Ramos (cell line): ENCODE data around the gene SYT1.

ENCODE experiments used
- in situ Hi-C: fragments of 300-500 bp; cut with MboI; formaldehyde crosslinking; loops from one replicate; pipeline ENCODE4 v1.14.3; 2022; ENCODE audit warnings: low sequenced_read_pairs; ENCODE audit not compliant: unreplicated experiment

SYT1 gene

DNA sequence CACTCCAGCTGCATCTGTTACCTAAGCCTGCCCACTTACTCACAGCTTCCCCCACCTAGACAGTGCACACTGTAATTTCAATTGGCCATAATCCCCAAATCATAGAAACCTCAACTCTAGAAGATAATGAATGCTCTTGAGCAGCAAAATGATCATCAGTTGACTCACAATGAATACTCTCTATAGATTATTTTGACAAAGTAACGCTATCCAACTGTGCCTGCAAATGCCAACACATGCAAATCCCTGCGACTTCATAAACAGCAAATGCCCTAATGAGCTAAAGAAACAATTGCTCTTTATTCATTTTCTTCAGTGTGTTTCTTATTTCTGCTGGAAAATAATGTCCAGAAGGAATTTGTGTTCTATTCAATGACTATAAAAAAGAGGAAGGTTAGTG lies 506.7 kb downstream of the SYT1 start:
- in situ Hi-C loops: no loop called here

DNA sequence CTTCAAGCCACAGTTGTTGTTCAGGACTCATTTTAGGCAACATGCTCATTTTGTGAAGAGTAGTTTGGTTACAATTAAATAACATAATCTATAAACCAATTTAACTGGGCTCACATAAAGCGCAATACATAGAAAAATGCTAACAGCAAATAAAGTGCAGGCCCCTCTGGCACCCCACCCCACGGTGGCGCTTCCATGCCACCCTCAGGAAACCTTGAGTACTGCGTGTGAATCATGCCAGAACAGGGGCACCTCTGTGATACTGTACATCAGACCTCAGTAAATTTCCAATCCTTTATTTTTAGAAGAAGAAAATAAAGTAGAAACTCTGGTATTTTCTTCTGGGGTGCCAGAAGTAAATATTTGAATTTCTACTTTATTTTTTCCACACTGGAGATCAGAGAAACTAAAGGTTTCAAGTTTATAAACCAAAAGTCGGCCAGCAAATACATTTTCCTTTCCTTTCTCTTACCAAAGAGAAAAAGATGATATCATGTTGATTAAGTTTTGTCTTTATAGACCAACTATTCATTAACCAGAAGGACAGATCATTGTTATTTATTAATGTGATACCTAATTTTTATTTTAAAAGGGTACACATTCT lies 509.4 kb downstream of the SYT1 start:
- in situ Hi-C loops: no loop called here

DNA sequence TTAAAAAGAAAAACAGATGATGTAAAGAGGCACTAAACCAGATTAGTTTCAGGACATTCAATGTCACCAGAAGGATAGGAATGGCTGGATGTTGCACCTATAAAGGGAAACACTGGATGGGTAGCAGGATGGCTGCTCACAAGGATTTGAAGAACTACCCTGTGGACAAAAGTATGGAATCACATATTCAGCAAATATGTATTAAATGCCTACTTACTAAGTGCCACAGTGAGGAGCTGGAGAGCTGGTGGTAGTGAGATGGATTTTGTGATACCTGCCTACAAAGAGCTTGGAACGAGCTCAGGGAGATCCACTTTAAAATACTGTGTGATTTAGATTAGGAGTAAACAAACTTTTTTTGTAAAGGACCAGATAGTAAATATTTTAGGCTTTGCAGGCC lies 510.0 kb downstream of the SYT1 start:
- in situ Hi-C loops: no loop called here

DNA sequence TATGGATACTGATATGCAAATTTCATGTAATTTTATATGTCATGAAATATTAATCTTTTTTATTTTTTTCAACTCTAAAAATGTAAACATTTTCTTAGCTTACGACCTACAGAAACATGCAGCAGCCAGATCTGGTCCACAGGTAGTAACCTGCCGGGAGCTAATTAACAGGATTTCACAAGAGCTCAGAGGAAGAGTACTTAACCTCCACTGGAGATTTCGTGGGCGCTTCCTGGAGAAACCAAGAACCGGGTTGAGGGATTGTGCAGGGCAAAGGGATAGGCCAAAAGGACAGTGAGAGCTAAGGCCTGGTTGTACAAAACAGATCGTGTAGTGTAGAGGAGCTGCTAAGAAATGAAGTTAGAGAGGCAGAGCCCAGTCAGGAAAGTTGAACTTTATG lies 510.5 kb downstream of the SYT1 start:
- in situ Hi-C loops: no loop called here

DNA sequence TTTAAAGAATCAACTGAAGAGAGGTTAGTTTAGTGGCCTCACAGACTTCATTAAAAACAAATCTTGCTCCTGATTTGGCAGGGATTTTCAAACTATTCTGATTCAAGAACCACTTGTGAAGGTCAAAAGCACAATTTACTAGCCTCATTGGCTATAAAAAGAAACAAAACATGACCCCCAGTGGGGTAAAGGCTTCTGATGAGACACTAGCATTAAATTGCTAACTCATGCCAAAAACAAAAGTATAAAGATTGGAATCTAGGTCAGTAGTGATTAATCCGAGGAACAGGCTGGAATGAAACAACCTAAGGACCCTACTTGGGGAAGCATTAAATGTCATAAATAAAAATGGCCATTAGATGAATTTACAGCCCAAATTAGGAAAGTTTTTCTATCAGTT lies 513.9 kb downstream of the SYT1 start:
- in situ Hi-C loops: no loop called here

DNA sequence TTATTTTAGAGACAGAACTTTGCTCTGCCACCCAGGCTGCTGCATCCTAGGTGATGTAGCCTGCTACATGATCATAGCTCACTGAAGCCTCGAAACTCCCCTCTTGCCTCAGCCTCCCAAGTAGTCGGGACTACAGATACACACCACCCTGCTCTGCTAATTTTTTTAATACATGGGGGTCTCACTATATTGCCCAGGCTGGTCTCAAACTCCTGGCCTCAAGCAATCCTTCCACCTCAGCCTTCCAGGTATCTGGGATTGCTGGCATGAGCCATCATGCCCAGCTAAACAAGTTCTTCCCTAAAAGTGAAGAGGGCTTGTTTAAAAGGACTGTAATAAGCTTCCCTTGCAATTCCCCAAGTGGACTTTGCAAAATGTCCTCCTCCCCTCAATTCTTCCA lies 515.8 kb downstream of the SYT1 start:
- in situ Hi-C loops: no loop called here

DNA sequence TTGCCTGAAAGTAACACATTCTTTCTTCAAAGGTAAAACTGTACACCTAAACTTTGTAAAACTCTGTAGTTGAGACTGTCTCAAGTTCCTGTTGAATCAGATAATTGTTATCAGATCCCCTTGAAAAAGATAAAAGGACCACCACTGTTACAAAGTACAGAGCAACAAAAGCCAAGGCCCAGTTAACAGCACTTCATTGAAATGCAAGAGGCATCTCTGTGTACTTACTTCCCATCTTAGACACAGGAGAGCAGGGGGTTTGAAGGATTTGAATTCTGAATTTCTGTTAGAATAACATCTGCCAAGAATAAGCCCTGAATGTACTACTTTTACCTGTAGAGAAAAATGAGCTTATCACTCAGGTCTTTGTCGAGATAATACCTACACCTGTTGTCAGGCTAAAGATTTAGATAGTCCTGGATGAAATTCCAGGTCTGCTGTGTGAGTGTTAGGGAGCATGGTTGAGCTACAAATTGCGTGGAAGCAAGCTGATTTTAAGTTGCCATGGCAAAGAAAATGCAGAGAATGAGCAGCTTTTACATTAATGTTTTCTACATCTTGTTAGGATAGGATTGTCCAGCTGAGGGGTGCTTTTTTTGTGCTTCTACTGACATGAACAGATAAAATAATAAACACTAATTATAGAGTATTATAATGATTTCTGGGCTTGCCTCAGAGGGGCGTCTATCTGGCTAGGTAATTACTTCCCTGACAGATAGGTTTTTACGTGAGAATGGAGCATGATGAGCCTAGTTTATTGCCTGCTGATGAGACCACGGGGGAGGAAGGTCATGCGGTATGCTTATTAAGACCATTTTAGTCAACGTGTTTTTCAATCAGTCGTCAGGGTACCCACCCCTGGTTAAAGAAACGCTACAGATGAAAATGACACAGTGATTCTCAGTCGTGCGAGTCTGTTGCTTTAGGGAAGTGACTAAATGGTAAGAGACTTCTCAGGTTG lies 517.0 kb downstream of the SYT1 start:
- in situ Hi-C loops: no loop called here

DNA sequence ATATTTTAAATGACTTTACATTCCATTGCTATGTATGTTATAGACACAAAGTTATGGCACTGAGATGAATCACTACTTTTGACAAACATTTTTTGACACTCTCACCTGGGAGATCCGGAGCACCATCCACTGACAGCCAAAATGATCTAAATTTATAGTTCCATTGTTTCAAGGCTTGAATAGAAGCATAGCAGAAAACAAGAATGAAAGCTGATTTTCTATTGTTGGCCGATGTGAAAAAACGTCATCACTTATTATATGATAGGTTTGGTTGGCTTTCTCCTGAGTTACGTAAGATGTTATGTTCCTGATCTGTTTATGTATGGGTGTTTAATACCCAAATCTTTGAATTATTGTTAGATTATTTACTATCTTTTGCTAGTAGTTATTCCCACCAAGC lies 520.0 kb downstream of the SYT1 start:
- in situ Hi-C loops: no loop called here

GRCh38 chr12:79388011-79388410 lies 523.4 kb downstream of the SYT1 start:
- in situ Hi-C loops: no loop called here

GRCh38 chr12:79393842-79394241 lies 529.3 kb downstream of the SYT1 start:
- in situ Hi-C loops: no loop called here

GRCh38 chr12:79397609-79398008 lies 533.0 kb downstream of the SYT1 start:
- in situ Hi-C loops: no loop called here

DNA sequence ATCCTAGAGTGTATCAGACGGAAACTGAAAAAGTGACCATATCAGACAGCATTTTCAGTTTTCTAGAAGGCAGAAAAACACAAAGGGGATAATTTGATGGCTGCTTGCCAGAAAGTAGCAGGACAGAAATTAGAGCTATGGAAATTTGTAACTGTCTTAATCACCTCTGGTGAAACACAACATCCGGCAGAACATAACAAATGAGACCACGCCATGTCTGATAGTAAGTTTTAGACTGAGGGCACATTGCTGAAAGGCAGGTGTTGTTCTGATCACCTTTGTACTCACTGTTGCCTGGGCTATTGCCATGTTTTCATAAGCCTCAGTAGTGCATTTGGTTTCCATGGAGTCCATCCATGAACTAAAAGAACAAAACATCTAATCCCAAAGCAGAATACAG lies 535.9 kb downstream of the SYT1 start:
- in situ Hi-C loops: loop anchor here (25.0 kb wide), 1 partner anchor 337 kb away; no protein-coding TSS in a partner anchor

GRCh38 chr12:79402606-79403005 lies 538.0 kb downstream of the SYT1 start:
- in situ Hi-C loops: loop anchor here (25.0 kb wide), 1 partner anchor 335 kb away; no protein-coding TSS in a partner anchor

- in situ Hi-C loops: loop anchor here (25.0 kb wide), 1 partner anchor 330 kb away; no protein-coding TSS in a partner anchor
Observed at GRCh38 chr12:79406993-79407392, 542.4 kb downstream of the SYT1 start.

GRCh38 chr12:79407671-79408622 lies 543.4 kb downstream of the SYT1 start:
- in situ Hi-C loops: loop anchor here (25.0 kb wide), 1 partner anchor 329 kb away; no protein-coding TSS in a partner anchor

- in situ Hi-C loops: loop anchor here (25.0 kb wide), 1 partner anchor 329 kb away; no protein-coding TSS in a partner anchor
Observed at GRCh38 chr12:79408689-79409088, 544.1 kb downstream of the SYT1 start.

- in situ Hi-C loops: loop anchor here (25.0 kb wide), 1 partner anchor 328 kb away; no protein-coding TSS in a partner anchor
Observed at GRCh38 chr12:79409562-79409961, 545.0 kb downstream of the SYT1 start.

GRCh38 chr12:79411791-79412190 lies 547.2 kb downstream of the SYT1 start:
- in situ Hi-C loops: loop anchor here (25.0 kb wide), 1 partner anchor 326 kb away; no protein-coding TSS in a partner anchor

GRCh38 chr12:79413796-79414195 lies 549.2 kb downstream of the SYT1 start:
- in situ Hi-C loops: loop anchor here (25.0 kb wide), 1 partner anchor 324 kb away; no protein-coding TSS in a partner anchor

DNA sequence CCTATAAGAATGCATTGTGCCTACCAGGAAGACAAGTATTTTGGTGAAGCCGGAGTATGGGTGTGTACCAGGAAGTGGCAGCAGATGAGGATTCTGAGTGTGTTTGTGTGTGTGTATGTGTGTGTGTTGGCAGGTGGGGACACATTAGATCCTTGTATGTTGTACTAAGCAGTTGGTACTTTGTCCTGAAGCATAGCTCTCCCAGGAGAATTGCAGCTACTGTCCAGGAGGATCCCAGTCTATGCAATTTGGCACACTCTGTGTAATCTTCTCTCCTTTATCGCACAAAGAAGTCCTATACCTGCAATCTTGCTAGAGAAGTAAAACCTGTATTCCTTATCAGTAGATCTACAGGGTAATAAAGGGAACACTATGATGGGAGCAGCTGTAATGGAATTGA lies 549.7 kb downstream of the SYT1 start:
- in situ Hi-C loops: loop anchor here (25.0 kb wide), 1 partner anchor 323 kb away; no protein-coding TSS in a partner anchor
